ENCODE results near the gene IFITM10. TPM values are rescaled to one million over a fixed set of nuclear protein-coding genes. Genes with fewer than 3 reads are reported as not detected.
"Not testable (repeated sequence)": the region's sequence is repeated elsewhere in the genome, so short reads cannot be mapped to it uniquely, and the experiment has no call there.

The IFITM10 gene
- polyA plus RNA-seq, 1 of the 3 experiments (the other 2 are of a cell fraction), result 0.21 TPM

DNA sequence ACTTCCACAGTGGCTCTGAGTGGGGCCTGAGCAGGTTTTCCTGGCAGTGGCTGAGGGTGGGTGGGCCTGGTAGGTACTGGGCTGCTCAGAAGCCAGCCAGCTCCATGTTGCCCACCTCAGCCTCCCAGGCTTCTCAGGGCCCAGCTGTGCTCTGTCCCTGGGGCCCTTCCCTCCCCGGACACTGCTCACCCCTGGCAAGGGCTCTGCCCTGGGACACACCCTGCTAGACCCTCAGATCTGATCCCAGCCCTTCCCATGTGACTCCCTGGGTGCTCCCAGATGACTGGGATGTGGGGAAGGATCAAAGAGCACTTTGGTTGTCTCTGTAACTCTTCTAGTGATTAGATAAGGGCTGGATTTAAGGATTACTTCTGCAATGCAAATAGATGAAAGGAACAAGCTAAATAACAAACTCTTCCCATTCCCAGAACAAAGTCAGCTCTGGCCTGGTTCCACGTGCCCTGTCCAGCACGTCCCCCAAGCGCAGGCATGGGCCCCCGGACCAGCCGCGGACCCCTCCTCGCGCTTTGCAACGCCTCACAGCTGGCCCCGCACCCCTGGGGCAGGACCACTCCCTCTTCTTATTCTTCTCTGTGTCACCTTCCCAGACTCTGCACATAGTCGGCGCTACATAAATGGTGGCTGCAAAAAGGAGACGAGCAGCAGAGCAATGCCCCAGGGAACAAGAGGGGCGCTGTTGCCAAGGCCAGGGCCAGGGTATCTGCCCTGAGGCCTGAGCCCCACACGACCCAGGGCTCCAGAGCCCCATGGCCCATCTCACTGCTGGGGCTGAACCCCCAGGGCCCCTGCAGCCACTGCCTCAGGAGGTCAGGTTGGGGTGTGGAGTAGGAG lies 59.1 kb downstream of the IFITM10 start (continued):
- TF ChIP-seq, protein P1, sequence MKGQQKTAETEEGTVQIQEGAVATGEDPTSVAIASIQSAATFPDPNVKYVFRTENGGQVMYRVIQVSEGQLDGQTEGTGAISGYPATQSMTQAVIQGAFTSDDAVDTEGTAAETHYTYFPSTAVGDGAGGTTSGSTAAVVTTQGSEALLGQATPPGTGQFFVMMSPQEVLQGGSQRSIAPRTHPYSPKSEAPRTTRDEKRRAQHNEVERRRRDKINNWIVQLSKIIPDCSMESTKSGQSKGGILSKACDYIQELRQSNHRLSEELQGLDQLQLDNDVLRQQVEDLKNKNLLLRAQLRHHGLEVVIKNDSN (IDR thresholded peaks at IDR 0.05; ENCODE audit: borderline replicate concordance, low read depth), result no peak
- no peak for TF ChIP-seq POLR2AphosphoS5 (IDR thresholded peaks at IDR 0.05; ENCODE audit: low read depth, low read length)

DNA sequence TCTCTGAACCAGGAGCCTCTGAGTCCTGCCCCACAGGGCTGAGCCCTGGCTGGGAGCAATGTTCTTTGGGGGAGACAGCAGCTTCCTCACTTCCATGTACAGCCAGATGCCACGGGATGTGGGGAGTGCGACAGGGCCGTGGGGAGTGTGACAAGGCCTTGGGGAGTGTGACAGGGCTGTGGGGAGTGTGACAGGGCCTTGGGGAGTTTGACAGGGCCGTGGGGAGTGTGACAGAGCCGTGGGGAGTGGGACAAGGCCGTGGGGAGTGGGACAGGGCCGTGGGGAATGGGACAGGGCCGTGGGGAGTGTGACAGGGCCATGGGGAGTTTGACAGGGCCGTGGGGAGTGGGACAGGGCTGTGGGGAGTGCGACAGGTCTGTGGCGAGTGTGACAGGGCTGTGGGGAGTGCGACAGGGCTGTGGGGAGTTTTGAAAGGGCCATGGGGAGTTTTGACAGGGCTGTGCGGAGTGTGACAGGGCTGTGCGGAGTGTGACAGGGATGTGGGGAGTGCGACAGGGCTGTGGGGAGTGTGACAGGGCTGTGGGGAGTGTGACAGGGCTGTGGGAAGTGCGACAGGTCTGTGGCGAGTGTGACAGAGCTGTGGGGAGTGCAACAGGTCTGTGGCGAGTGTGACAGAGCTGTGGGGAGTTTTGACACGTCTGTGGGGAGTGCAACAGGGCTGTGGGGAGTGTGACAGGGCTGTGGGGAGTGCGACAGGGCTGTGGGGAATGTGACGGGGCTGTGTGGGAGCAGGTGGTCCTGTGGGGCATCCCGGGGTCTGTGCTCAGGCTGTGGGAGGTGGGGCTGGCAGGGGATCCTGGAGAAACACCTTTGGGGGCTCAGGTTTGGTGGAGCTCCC lies 60.0 kb downstream of the IFITM10 start:
- H3K36me3 ChIP-seq (replicated peaks in 1 of 2; ENCODE audit: control insufficient read depth in 1 of 2, insufficient read depth in 2 of 2, low read length in 1 of 2), result no peaks in the 10 kb centered on the region
- POLR2A ChIA-PET, result no interaction called here

DNA sequence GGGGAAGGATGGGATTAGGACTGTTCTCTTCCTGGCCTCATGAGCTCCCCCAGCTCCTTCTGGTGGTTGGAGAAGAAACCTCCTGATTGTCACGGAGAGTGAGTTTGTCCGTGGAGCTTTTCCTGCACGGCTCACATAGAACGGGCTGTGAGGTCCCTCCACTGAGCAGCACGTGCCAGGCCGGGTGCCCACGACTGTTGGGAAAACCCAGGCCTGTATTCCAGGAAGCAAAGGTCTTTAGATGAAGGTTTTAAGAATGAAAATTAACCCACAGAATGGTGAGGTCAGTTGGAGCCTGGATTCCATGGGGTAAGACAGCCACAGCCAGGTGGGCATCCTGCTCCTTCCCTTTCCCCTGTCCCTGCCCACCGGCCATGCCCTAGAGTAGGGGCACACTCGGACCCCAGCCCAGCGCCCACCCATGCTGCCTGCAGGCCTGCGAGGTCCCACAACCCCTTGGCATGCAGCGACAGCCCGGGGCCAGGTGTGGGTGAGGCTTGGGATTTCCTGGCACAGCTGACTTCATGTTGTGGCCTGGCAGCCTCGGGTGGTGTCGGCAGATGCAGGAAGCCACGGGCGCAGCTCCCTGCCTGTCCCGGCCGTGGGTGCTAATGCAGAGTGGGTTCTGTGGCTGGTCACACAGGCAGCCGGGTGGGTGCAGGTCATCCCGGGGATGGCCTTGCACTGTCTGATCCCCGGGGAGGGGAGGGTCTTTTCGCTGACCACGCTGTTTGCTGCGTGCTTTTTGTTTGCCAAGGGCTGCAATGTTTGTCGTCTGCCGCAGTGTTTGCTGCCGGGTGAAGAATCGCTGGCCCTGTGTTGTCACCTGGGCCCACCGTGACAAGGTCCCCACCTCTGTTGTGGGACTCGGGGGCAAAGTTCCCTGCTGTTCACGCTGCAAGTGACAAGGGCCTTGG lies 60.9 kb downstream of the IFITM10 start:
- H3K9ac ChIP-seq; H3K27ac ChIP-seq (ENCODE audit: low read depth in 2 of 2, low read length in 1 of 2); H2AFZ ChIP-seq (ENCODE audit: low read depth); DNase-seq; H3F3A ChIP-seq (replicated peaks; ENCODE audit: insufficient read depth); H3K4me2 ChIP-seq; H4K20me1 ChIP-seq (ENCODE audit: insufficient read depth); H3K36me3 ChIP-seq (replicated peaks in 1 of 2; ENCODE audit: control insufficient read depth in 1 of 2, insufficient read depth in 2 of 2, low read length in 1 of 2); H3K79me2 ChIP-seq (ENCODE audit: insufficient read depth); H3K4me3 ChIP-seq (ENCODE audit: low read depth in 2 of 2, low read length in 1 of 2); H3K27me3 ChIP-seq (ENCODE audit: insufficient read depth); POLR2A ChIA-PET; H3K9me2 ChIP-seq; H3K9me3 ChIP-seq: not testable (repeated sequence)
- 43% methylated on average over 15 of the region's 32 CpGs for WGBS (ENCODE audit: low lambda C conversion rate)
- CTCF ChIA-PET, result interaction anchor here (1.0 kb wide), 1 partner anchor 37 kb away, joined by 4 read pairs; no protein-coding TSS in a partner anchor
- peaks cover 6 to 13% of the 10 kb centered on the region in 2 experiments; a peak in 2 of 4 replicates for H3K4me1 ChIP-seq (ENCODE audit: control insufficient read depth in 1 of 2, insufficient read depth in 2 of 2, low read depth in 1 of 2, low read length in 1 of 2)

More for the DNA sequence above, 60.0 kb downstream of the IFITM10 start:
- Histone ChIP-seq H3K9me2 (no peaks in the 10 kb centered on the region), H3K27me3 (ENCODE audit: insufficient read depth) (no peaks in the 10 kb centered on the region), H4K20me1 (ENCODE audit: insufficient read depth) (no peaks in the 10 kb centered on the region), H3K4me3 (ENCODE audit: low read depth in 2 of 2, low read length in 1 of 2) (no peak overlapping the region), H3K27ac (ENCODE audit: low read depth in 2 of 2, low read length in 1 of 2) (no peak overlapping the region), H2AFZ (ENCODE audit: low read depth) (no peak overlapping the region), H3K9ac (no peak overlapping the region), H3K9me3 (no peaks in the 10 kb centered on the region), H3K4me1 (ENCODE audit: control insufficient read depth in 1 of 2, insufficient read depth in 2 of 2, low read depth in 1 of 2, low read length in 1 of 2) (peaks cover 6 to 13% of the 10 kb centered on the region in 2 experiments; a peak in 2 of 4 replicates), H3F3A (replicated peaks; ENCODE audit: insufficient read depth) (no peaks in the 10 kb centered on the region), H3K4me2 (no peak overlapping the region), H3K79me2 (ENCODE audit: insufficient read depth) (no peaks in the 10 kb centered on the region)
- 32% methylated on average over 22 of the region's 22 CpGs for WGBS (ENCODE audit: low lambda C conversion rate)
- TF ChIP-seq EP300 (IDR thresholded peaks at IDR 0.05; ENCODE audit: borderline replicate concordance in 1 of 2, low read depth in 1 of 2, low read length in 1 of 2), result no peak
- no peak for TF ChIP-seq SMC3 (IDR thresholded peaks at IDR 0.05; ENCODE audit: low read depth, low read length)
- no peak for TF ChIP-seq TCF12 (IDR thresholded peaks at IDR 0.05)
- TF ChIP-seq YY1 (IDR thresholded peaks at IDR 0.05; ENCODE audit: low read depth), result no peak
- no peak for TF ChIP-seq GABPA (IDR thresholded peaks at IDR 0.05; ENCODE audit: low read depth)
- no peak for TF ChIP-seq TEAD4 (IDR thresholded peaks at IDR 0.05; ENCODE audit: borderline replicate concordance, insufficient read depth)
- TF ChIP-seq, protein P2, sequence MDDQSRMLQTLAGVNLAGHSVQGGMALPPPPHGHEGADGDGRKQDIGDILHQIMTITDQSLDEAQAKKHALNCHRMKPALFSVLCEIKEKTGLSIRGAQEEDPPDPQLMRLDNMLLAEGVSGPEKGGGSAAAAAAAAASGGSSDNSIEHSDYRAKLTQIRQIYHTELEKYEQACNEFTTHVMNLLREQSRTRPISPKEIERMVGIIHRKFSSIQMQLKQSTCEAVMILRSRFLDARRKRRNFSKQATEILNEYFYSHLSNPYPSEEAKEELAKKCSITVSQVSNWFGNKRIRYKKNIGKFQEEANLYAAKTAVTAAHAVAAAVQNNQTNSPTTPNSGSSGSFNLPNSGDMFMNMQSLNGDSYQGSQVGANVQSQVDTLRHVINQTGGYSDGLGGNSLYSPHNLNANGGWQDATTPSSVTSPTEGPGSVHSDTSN (IDR thresholded peaks at IDR 0.05), result no peak
- TF ChIP-seq NFIC (IDR thresholded peaks at IDR 0.05; ENCODE audit: borderline replicate concordance), result no peak
- no peak for TF ChIP-seq RFX5 (IDR thresholded peaks at IDR 0.05; ENCODE audit: low read length)
- TF ChIP-seq NRF1 (IDR thresholded peaks at IDR 0.05; ENCODE audit: low read depth, low read length), result no peak
- no peak for TF ChIP-seq JUND (IDR thresholded peaks at IDR 0.05)
- TF ChIP-seq, protein P3, sequence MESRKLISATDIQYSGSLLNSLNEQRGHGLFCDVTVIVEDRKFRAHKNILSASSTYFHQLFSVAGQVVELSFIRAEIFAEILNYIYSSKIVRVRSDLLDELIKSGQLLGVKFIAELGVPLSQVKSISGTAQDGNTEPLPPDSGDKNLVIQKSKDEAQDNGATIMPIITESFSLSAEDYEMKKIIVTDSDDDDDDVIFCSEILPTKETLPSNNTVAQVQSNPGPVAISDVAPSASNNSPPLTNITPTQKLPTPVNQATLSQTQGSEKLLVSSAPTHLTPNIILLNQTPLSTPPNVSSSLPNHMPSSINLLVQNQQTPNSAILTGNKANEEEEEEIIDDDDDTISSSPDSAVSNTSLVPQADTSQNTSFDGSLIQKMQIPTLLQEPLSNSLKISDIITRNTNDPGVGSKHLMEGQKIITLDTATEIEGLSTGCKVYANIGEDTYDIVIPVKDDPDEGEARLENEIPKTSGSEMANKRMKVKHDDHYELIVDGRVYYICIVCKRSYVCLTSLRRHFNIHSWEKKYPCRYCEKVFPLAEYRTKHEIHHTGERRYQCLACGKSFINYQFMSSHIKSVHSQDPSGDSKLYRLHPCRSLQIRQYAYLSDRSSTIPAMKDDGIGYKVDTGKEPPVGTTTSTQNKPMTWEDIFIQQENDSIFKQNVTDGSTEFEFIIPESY (IDR thresholded peaks at IDR 0.05; ENCODE audit: borderline replicate concordance, low read depth), result no peak
- DNase-seq, result no peak
- CTCF ChIA-PET, result interaction anchor here (1.0 to 5.8 kb wide), 7 partner anchors 8 to 464 kb away, joined by 3 to 585 read pairs (median 91); partner anchors contain the start of gene SYT8

Measured in SK-N-SH (cell line).